Stimulated activated CD4-positive, alpha-beta T cell treated with anti-CD3 and anti-CD28 coated beads, Interleukin-15, amount 100 ng/mL, for 48 hours (primary cell): Measurements from ENCODE around the gene ALDH9A1.
"Not testable (repeated sequence)": the region's sequence is repeated elsewhere in the genome, so short reads cannot be mapped to it uniquely, and the experiment has no call there.

Experiments
- DNase-seq, 2 donors: peaks; one replicate each; pipeline ENCODE4 v3.0.0-alpha.2; 2020; ENCODE audit warnings: low read depth in 2 of 2

Gene ALDH9A1

GRCh38 chr1:165697881-165698760 lies at the start of gene ALDH9A1:
Gene ALDH9A1 (minus strand): TSS chr1:165698562. CDS start chr1:165698558, 4 bp downstream.
- DNase-seq: peak; percentile 79 to 84

- no peak for DNase-seq
Observed at GRCh38 chr1:165747632-165748447, 49.5 kb upstream of the ALDH9A1 start.

GRCh38 chr1:165744913-165745312 lies 46.6 kb upstream of the ALDH9A1 start:
- DNase-seq: not testable (repeated sequence)

GRCh38 chr1:165742194-165742593 lies 43.8 kb upstream of the ALDH9A1 start:
- no peak for DNase-seq

GRCh38 chr1:165738794-165739193 lies 40.4 kb upstream of the ALDH9A1 start:
- DNase-seq: no peak

- DNase-seq: no peak
Observed at GRCh38 chr1:165737196-165737595, 38.8 kb upstream of the ALDH9A1 start.

- no peak for DNase-seq
Observed at GRCh38 chr1:165734906-165735305, 36.5 kb upstream of the ALDH9A1 start.

- no peak for DNase-seq
Observed at GRCh38 chr1:165726841-165727240, 28.5 kb upstream of the ALDH9A1 start.

GRCh38 chr1:165726169-165726568 lies 27.8 kb upstream of the ALDH9A1 start:
- DNase-seq: no peak

GRCh38 chr1:165717918-165718515 lies 19.7 kb upstream of the ALDH9A1 start:
- peak in 1 of 2 donors; percentile 12 for DNase-seq

- not testable (repeated sequence) for DNase-seq
Observed at GRCh38 chr1:165716265-165717051, 18.1 kb upstream of the ALDH9A1 start.

- no peak for DNase-seq
Observed at GRCh38 chr1:165712764-165713163, 14.4 kb upstream of the ALDH9A1 start.

GRCh38 chr1:165707984-165708706 lies 9.8 kb upstream of the ALDH9A1 start:
- no peak for DNase-seq

- DNase-seq: no peak
Observed at GRCh38 chr1:165703648-165704047, 5.3 kb upstream of the ALDH9A1 start.

GRCh38 chr1:165701922-165702321 lies 3.6 kb upstream of the ALDH9A1 start:
- not testable (repeated sequence) for DNase-seq

- DNase-seq: no peak
Observed at GRCh38 chr1:165699577-165699976, 1.2 kb upstream of the ALDH9A1 start.

- no peak for DNase-seq
Observed at GRCh38 chr1:165698761-165699052, 345 bp upstream of the ALDH9A1 start.

- no peak for DNase-seq
Observed at GRCh38 chr1:165697491-165697880, 876 bp downstream of the ALDH9A1 start.

- DNase-seq: no peak
Observed at GRCh38 chr1:165696625-165697100, 1.7 kb downstream of the ALDH9A1 start.

GRCh38 chr1:165695031-165695430 lies 3.3 kb downstream of the ALDH9A1 start:
- DNase-seq: no peak

- no peak for DNase-seq
Observed at GRCh38 chr1:165688046-165688445, 10.3 kb downstream of the ALDH9A1 start.
